ENCODE measurements around the gene SCMH1.

Gene SCMH1

GRCh38 chr1:41169066-41169798, 72.9 kb downstream of the SCMH1 start:
- Histone ChIP-seq H3K36me3 (ENCODE audit: control insufficient read depth, low read depth, low read length) (no peaks in the 10 kb centered on the region), H3K9ac (ENCODE audit: low read length) (no peak overlapping the region), H3K9me3 (ENCODE audit: control insufficient read depth, low read depth, low read length) (peaks cover 13% of the 10 kb centered on the region), H3K4me3 (ENCODE audit: low read length) (no peak overlapping the region), H3K27me3 (ENCODE audit: control insufficient read depth, insufficient read depth, low read length) (no peaks in the 10 kb centered on the region), H3K4me1 (ENCODE audit: control insufficient read depth, low read depth, low read length) (no peaks in the 10 kb centered on the region), H3K27ac (ENCODE audit: low read length) (no peak overlapping the region)

GRCh38 chr1:41167667-41168066, 74.4 kb downstream of the SCMH1 start:
- H3K27me3 ChIP-seq (ENCODE audit: control insufficient read depth, insufficient read depth, low read length), result no peaks in the 10 kb centered on the region
- H3K4me3 ChIP-seq (ENCODE audit: low read length), result no peak overlapping the region
- no peak overlapping the region for H3K27ac ChIP-seq (ENCODE audit: low read length)
- H3K36me3 ChIP-seq (ENCODE audit: control insufficient read depth, low read depth, low read length), result no peaks in the 10 kb centered on the region
- H3K9ac ChIP-seq (ENCODE audit: low read length), result no peak overlapping the region
- H3K9me3 ChIP-seq (ENCODE audit: control insufficient read depth, low read depth, low read length), result peaks cover 13% of the 10 kb centered on the region
- no peaks in the 10 kb centered on the region for H3K4me1 ChIP-seq (ENCODE audit: control insufficient read depth, low read depth, low read length)

- no peak overlapping the region for H3K4me3 ChIP-seq (ENCODE audit: low read length)
- H3K27me3 ChIP-seq (ENCODE audit: control insufficient read depth, insufficient read depth, low read length), result no peaks in the 10 kb centered on the region
- H3K27ac ChIP-seq (ENCODE audit: low read length), result no peak overlapping the region
- H3K9me3 ChIP-seq (ENCODE audit: control insufficient read depth, low read depth, low read length), result peaks cover 11% of the 10 kb centered on the region
- no peaks in the 10 kb centered on the region for H3K4me1 ChIP-seq (ENCODE audit: control insufficient read depth, low read depth, low read length)
- H3K36me3 ChIP-seq (ENCODE audit: control insufficient read depth, low read depth, low read length), result no peaks in the 10 kb centered on the region
- no peak overlapping the region for H3K9ac ChIP-seq (ENCODE audit: low read length)
Observed at GRCh38 chr1:41164727-41165126, 77.4 kb downstream of the SCMH1 start.

GRCh38 chr1:41162441-41162840, 79.7 kb downstream of the SCMH1 start:
- Histone ChIP-seq H3K9ac (ENCODE audit: low read length) (no peak overlapping the region), H3K4me1 (ENCODE audit: control insufficient read depth, low read depth, low read length) (no peaks in the 10 kb centered on the region), H3K36me3 (ENCODE audit: control insufficient read depth, low read depth, low read length) (no peaks in the 10 kb centered on the region), H3K27ac (ENCODE audit: low read length) (no peak overlapping the region), H3K9me3 (ENCODE audit: control insufficient read depth, low read depth, low read length) (no peaks in the 10 kb centered on the region), H3K27me3 (ENCODE audit: control insufficient read depth, insufficient read depth, low read length) (no peaks in the 10 kb centered on the region), H3K4me3 (ENCODE audit: low read length) (no peak overlapping the region)

- H3K4me3 ChIP-seq (ENCODE audit: low read length), result no peak overlapping the region
- no peaks in the 10 kb centered on the region for H3K9me3 ChIP-seq (ENCODE audit: control insufficient read depth, low read depth, low read length)
- H3K9ac ChIP-seq (ENCODE audit: low read length), result no peak overlapping the region
- H3K36me3 ChIP-seq (ENCODE audit: control insufficient read depth, low read depth, low read length), result no peaks in the 10 kb centered on the region
- no peaks in the 10 kb centered on the region for H3K4me1 ChIP-seq (ENCODE audit: control insufficient read depth, low read depth, low read length)
- no peaks in the 10 kb centered on the region for H3K27me3 ChIP-seq (ENCODE audit: control insufficient read depth, insufficient read depth, low read length)
- no peak overlapping the region for H3K27ac ChIP-seq (ENCODE audit: low read length)
Observed at GRCh38 chr1:41161846-41162245, 80.3 kb downstream of the SCMH1 start.

GRCh38 chr1:41160498-41161110, 81.5 kb downstream of the SCMH1 start:
- H3K36me3 ChIP-seq (ENCODE audit: control insufficient read depth, low read depth, low read length), result no peaks in the 10 kb centered on the region
- H3K27me3 ChIP-seq (ENCODE audit: control insufficient read depth, insufficient read depth, low read length), result no peaks in the 10 kb centered on the region
- no peaks in the 10 kb centered on the region for H3K9me3 ChIP-seq (ENCODE audit: control insufficient read depth, low read depth, low read length)
- H3K27ac ChIP-seq (ENCODE audit: low read length), result no peak overlapping the region
- H3K4me3 ChIP-seq (ENCODE audit: low read length), result no peak overlapping the region
- H3K4me1 ChIP-seq (ENCODE audit: control insufficient read depth, low read depth, low read length), result no peaks in the 10 kb centered on the region
- H3K9ac ChIP-seq (ENCODE audit: low read length), result no peak overlapping the region

GRCh38 chr1:41158966-41159365, 83.1 kb downstream of the SCMH1 start:
- Histone ChIP-seq H3K9ac (ENCODE audit: low read length) (no peak overlapping the region), H3K27me3 (ENCODE audit: control insufficient read depth, insufficient read depth, low read length) (no peaks in the 10 kb centered on the region), H3K36me3 (ENCODE audit: control insufficient read depth, low read depth, low read length) (no peaks in the 10 kb centered on the region), H3K4me3 (ENCODE audit: low read length) (no peak overlapping the region), H3K9me3 (ENCODE audit: control insufficient read depth, low read depth, low read length) (no peaks in the 10 kb centered on the region), H3K4me1 (ENCODE audit: control insufficient read depth, low read depth, low read length) (no peaks in the 10 kb centered on the region), H3K27ac (ENCODE audit: low read length) (no peak overlapping the region)

GRCh38 chr1:41158147-41158875, 83.8 kb downstream of the SCMH1 start:
- Histone ChIP-seq H3K4me1 (ENCODE audit: control insufficient read depth, low read depth, low read length) (no peaks in the 10 kb centered on the region), H3K27me3 (ENCODE audit: control insufficient read depth, insufficient read depth, low read length) (no peaks in the 10 kb centered on the region), H3K36me3 (ENCODE audit: control insufficient read depth, low read depth, low read length) (no peaks in the 10 kb centered on the region), H3K9ac (ENCODE audit: low read length) (no peak overlapping the region), H3K4me3 (ENCODE audit: low read length) (no peak overlapping the region), H3K9me3 (ENCODE audit: control insufficient read depth, low read depth, low read length) (no peaks in the 10 kb centered on the region), H3K27ac (ENCODE audit: low read length) (no peak overlapping the region)

GRCh38 chr1:41155105-41155504, 87.0 kb downstream of the SCMH1 start:
- Histone ChIP-seq H3K27me3 (ENCODE audit: control insufficient read depth, insufficient read depth, low read length) (no peaks in the 10 kb centered on the region), H3K27ac (ENCODE audit: low read length) (no peak overlapping the region), H3K4me3 (ENCODE audit: low read length) (no peak overlapping the region), H3K9me3 (ENCODE audit: control insufficient read depth, low read depth, low read length) (no peaks in the 10 kb centered on the region), H3K4me1 (ENCODE audit: control insufficient read depth, low read depth, low read length) (no peaks in the 10 kb centered on the region), H3K9ac (ENCODE audit: low read length) (no peak overlapping the region), H3K36me3 (ENCODE audit: control insufficient read depth, low read depth, low read length) (no peaks in the 10 kb centered on the region)

- H3K27me3 ChIP-seq (ENCODE audit: control insufficient read depth, insufficient read depth, low read length), result no peaks in the 10 kb centered on the region
- no peaks in the 10 kb centered on the region for H3K4me1 ChIP-seq (ENCODE audit: control insufficient read depth, low read depth, low read length)
- no peaks in the 10 kb centered on the region for H3K9me3 ChIP-seq (ENCODE audit: control insufficient read depth, low read depth, low read length)
- no peak overlapping the region for H3K9ac ChIP-seq (ENCODE audit: low read length)
- H3K4me3 ChIP-seq (ENCODE audit: low read length), result no peak overlapping the region
- peaks cover 7% of the 10 kb centered on the region for H3K36me3 ChIP-seq (ENCODE audit: control insufficient read depth, low read depth, low read length)
- H3K27ac ChIP-seq (ENCODE audit: low read length), result no peak overlapping the region
Observed at GRCh38 chr1:41153750-41154274, 88.3 kb downstream of the SCMH1 start.

GRCh38 chr1:41152622-41153044, 89.5 kb downstream of the SCMH1 start:
- Histone ChIP-seq H3K4me3 (ENCODE audit: low read length) (no peak overlapping the region), H3K4me1 (ENCODE audit: control insufficient read depth, low read depth, low read length) (no peaks in the 10 kb centered on the region), H3K9ac (ENCODE audit: low read length) (no peak overlapping the region), H3K9me3 (ENCODE audit: control insufficient read depth, low read depth, low read length) (no peaks in the 10 kb centered on the region), H3K27ac (ENCODE audit: low read length) (no peak overlapping the region), H3K27me3 (ENCODE audit: control insufficient read depth, insufficient read depth, low read length) (no peaks in the 10 kb centered on the region), H3K36me3 (ENCODE audit: control insufficient read depth, low read depth, low read length) (peaks cover 7% of the 10 kb centered on the region)

Measured in iPS-18a (cell line).